HG02981 (cell line): Measurements from ENCODE around the gene PRSS57.

Experiments used
- ATAC-seq: cut with Tn5 transposase; IDR thresholded peaks from one replicate; pipeline ENCODE4 v1.9.1; 2021; ENCODE audit warnings: mild to moderate bottlenecking, moderate library complexity; ENCODE audit not compliant: unreplicated experiment

The PRSS57 gene

GRCh38 chr19:639253-640160 lies 55.7 kb downstream of the PRSS57 start, which contains the start of gene FGF22:
Gene FGF22 (plus strand): TSS chr19:639879. CDS start chr19:639926, 47 bp downstream.
- peak; percentile 55 for ATAC-seq

- ATAC-seq, result no peak
Observed at GRCh38 chr19:638906-639252, 56.4 kb downstream of the PRSS57 start.
